Measurements from ENCODE around the gene MUC13.

DNA sequence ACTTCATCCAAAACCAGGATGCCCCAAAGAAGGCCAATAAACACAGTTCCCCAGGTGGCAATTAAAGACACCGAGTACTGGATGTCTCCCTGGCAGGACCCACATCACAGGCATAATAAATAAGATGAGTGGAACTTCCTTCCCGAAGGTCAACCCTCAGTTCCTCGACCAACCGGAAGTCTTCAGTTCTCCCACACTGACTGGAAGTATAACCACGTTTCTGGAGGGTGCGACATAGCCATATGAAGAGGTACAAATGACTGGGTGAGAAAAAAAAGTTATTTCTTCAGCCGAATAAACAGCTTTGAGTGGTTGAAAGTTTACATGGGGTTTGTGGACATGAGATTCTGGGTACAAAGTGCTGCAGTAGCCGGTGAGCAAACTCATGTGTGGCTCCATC, 34.6 kb upstream of the MUC13 start:
- TF ChIP-seq, protein P1, sequence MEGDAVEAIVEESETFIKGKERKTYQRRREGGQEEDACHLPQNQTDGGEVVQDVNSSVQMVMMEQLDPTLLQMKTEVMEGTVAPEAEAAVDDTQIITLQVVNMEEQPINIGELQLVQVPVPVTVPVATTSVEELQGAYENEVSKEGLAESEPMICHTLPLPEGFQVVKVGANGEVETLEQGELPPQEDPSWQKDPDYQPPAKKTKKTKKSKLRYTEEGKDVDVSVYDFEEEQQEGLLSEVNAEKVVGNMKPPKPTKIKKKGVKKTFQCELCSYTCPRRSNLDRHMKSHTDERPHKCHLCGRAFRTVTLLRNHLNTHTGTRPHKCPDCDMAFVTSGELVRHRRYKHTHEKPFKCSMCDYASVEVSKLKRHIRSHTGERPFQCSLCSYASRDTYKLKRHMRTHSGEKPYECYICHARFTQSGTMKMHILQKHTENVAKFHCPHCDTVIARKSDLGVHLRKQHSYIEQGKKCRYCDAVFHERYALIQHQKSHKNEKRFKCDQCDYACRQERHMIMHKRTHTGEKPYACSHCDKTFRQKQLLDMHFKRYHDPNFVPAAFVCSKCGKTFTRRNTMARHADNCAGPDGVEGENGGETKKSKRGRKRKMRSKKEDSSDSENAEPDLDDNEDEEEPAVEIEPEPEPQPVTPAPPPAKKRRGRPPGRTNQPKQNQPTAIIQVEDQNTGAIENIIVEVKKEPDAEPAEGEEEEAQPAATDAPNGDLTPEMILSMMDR (IDR thresholded peaks at IDR 0.05), result no peak
- TF ChIP-seq POLR2AphosphoS5 (IDR thresholded peaks at IDR 0.05), result no peak
- TF ChIP-seq POLR2A (IDR thresholded peaks at IDR 0.05), result no peak
- no peak for TF ChIP-seq EP300 (IDR thresholded peaks at IDR 0.05)
